ENCODE data around the gene IFT74.
A peak's percentile ranks its signal among the peaks of the same experiment; 100 is the strongest.
"Not testable (repeated sequence)": the region's sequence is repeated elsewhere in the genome, so short reads cannot be mapped to it uniquely, and the experiment has no call there.

IFT74 gene

GRCh38 chr9:27059412-27059811 is 103.2 kb downstream of the IFT74 start:
- H3K27ac ChIP-seq: no peak overlapping the region

GRCh38 chr9:27059907-27060306 is 103.7 kb downstream of the IFT74 start:
- no peak for DNase-seq (ENCODE audit: low read depth, low spot score)
- H3K27ac ChIP-seq: no peak overlapping the region

More at GRCh38 chr9:27059412-27059811, 103.2 kb downstream of the IFT74 start:
- DNase-seq (ENCODE audit: low read depth, low spot score): no peak

GRCh38 chr9:27065288-27065687 is 109.1 kb downstream of the IFT74 start:
- DNase-seq (ENCODE audit: low read depth, low spot score): no peak
- H3K27ac ChIP-seq: no peak overlapping the region

- DNase-seq (ENCODE audit: low read depth, low spot score): no peak
Measured at GRCh38 chr9:27073841-27074728, 117.9 kb downstream of the IFT74 start.

GRCh38 chr9:27078685-27079084 is 122.5 kb downstream of the IFT74 start:
- H3K27ac ChIP-seq: no peak overlapping the region
- no peak for DNase-seq (ENCODE audit: low read depth, low spot score)

More at GRCh38 chr9:27073841-27074728, 117.9 kb downstream of the IFT74 start:
- no peak overlapping the region for H3K27ac ChIP-seq

GRCh38 chr9:27085456-27085855 is 129.2 kb downstream of the IFT74 start:
- H3K27ac ChIP-seq: no peak overlapping the region
- DNase-seq (ENCODE audit: low read depth, low spot score): no peak

GRCh38 chr9:27086818-27087680 is 130.8 kb downstream of the IFT74 start:
- DNase-seq (ENCODE audit: low read depth, low spot score): no peak
- H3K27ac ChIP-seq: no peak overlapping the region

GRCh38 chr9:27088981-27089380 is 132.8 kb downstream of the IFT74 start:
- no peak overlapping the region for H3K27ac ChIP-seq
- DNase-seq (ENCODE audit: low read depth, low spot score): no peak

- no peak for DNase-seq (ENCODE audit: low read depth, low spot score)
- no peak overlapping the region for H3K27ac ChIP-seq
Measured at GRCh38 chr9:27089706-27090105, 133.5 kb downstream of the IFT74 start.

- H3K27ac ChIP-seq: no peak overlapping the region
- no peak for DNase-seq (ENCODE audit: low read depth, low spot score)
Measured at GRCh38 chr9:27090231-27090630, 134.0 kb downstream of the IFT74 start.

- H3K27ac ChIP-seq: no peak overlapping the region
- no peak for DNase-seq (ENCODE audit: low read depth, low spot score)
Measured at GRCh38 chr9:27090711-27091110, 134.5 kb downstream of the IFT74 start.

GRCh38 chr9:27092496-27092895 is 136.3 kb downstream of the IFT74 start:
- DNase-seq (ENCODE audit: low read depth, low spot score); H3K27ac ChIP-seq: not testable (repeated sequence)

GRCh38 chr9:27093384-27094067 is 137.3 kb downstream of the IFT74 start:
- H3K27ac ChIP-seq; DNase-seq (ENCODE audit: low read depth, low spot score): not testable (repeated sequence)

- peak; percentile 36 for DNase-seq (ENCODE audit: low read depth, low spot score)
- H3K27ac ChIP-seq: peak overlapping the region; percentile 9
Measured at GRCh38 chr9:27094640-27095298, 138.6 kb downstream of the IFT74 start.

- no peak for DNase-seq (ENCODE audit: low read depth, low spot score)
- H3K27ac ChIP-seq: no peak overlapping the region
Measured at GRCh38 chr9:27107241-27107640, 151.0 kb downstream of the IFT74 start.

- no peak for DNase-seq (ENCODE audit: low read depth, low spot score)
- no peak within 1 kb of the TSS for H3K27ac ChIP-seq
Measured at GRCh38 chr9:27108981-27109541, 152.8 kb downstream of the IFT74 start, which contains the start of gene TEK. Gene TEK (plus strand): TSS chr9:27109225. CDS start chr9:27109591, 366 bp downstream.

- DNase-seq (ENCODE audit: low read depth, low spot score): no peak
- no peak overlapping the region for H3K27ac ChIP-seq
Measured at GRCh38 chr9:27109621-27110020, 153.4 kb downstream of the IFT74 start.

- H3K27ac ChIP-seq: no peak overlapping the region
Measured at GRCh38 chr9:27110181-27110580, 154.0 kb downstream of the IFT74 start.

GRCh38 chr9:27112235-27112634 is 156.0 kb downstream of the IFT74 start:
- no peak for DNase-seq (ENCODE audit: low read depth, low spot score)
- H3K27ac ChIP-seq: peak overlapping the region; percentile 6

More at GRCh38 chr9:27110181-27110580, 154.0 kb downstream of the IFT74 start:
- no peak for DNase-seq (ENCODE audit: low read depth, low spot score)

Data from epithelial cell of prostate (primary cell).